HepG2 (cell line): ENCODE measurements around the gene SRCIN1. TPM values are rescaled to one million over a fixed set of nuclear protein-coding genes. Genes with fewer than 3 reads are reported as not detected.

ENCODE experiments used
- AGO1 ChIP-seq: fragments of 200-400 bp; formaldehyde crosslinking; IDR thresholded peaks from 2 replicates; pipeline ENCODE4 v1.6.1; 2017; ENCODE audit warnings: mild to moderate bottlenecking, low read depth, low read length, moderate library complexity; ENCODE audit not compliant: poor library complexity, severe bottlenecking
- BRCA1 ChIP-seq: sonication (generic); formaldehyde crosslinking; IDR thresholded peaks from 2 replicates; pipeline ENCODE4 v1.4.0; 2020; ENCODE audit warnings: missing genetic modification reagents
- CERS6 ChIP-seq: sonication (generic); formaldehyde crosslinking; IDR thresholded peaks from 2 replicates; pipeline ENCODE4 v1.5.0; 2020; ENCODE audit warnings: missing genetic modification reagents
- FOXM1 ChIP-seq: sonication (generic); formaldehyde crosslinking; IDR thresholded peaks from 2 replicates; pipeline ENCODE4 v1.5.0; 2020; ENCODE audit warnings: missing genetic modification reagents
- KMT2A ChIP-seq: sonication (generic); formaldehyde crosslinking; IDR thresholded peaks from 2 replicates; pipeline ENCODE4 v1.4.0; 2020; ENCODE audit warnings: missing genetic modification reagents
- KMT2B ChIP-seq: IDR thresholded peaks from 2 replicates; pipeline ENCODE4 v1.6.1; 2016; ENCODE audit warnings: missing genetic modification reagents, missing compliant biosample characterization
- MAZ ChIP-seq, 2 experiments: sonication (generic) in 1 of 2; formaldehyde crosslinking in 1 of 2; IDR thresholded peaks; 2 replicates each; pipeline versions ENCODE4 v1.5.0 to v1.6.1; 2012 to 2020; ENCODE audit warnings: low read depth in 2 of 2, mild to moderate bottlenecking in 2 of 2, borderline replicate concordance in 1 of 2, improper control_type of control experiment in 1 of 2, low read length in 1 of 2, missing genetic modification reagents in 1 of 2, moderate library complexity in 1 of 2
- MIER2 ChIP-seq: IDR thresholded peaks from 2 replicates; pipeline ENCODE4 v1.6.1; 2016; ENCODE audit warnings: missing biosample characterization, missing genetic modification reagents
- MXI1 ChIP-seq: IDR thresholded peaks from 3 replicates; pipeline ENCODE4 v1.6.1; 2012; ENCODE audit warnings: low read depth, low read length, inconsistent platforms, borderline replicate concordance
- PAWR ChIP-seq: sonication (generic); formaldehyde crosslinking; IDR thresholded peaks from 2 replicates; pipeline ENCODE4 v1.4.0; 2020; ENCODE audit warnings: missing genetic modification reagents, mild to moderate bottlenecking, borderline replicate concordance
- PLSCR1 ChIP-seq: sonication (generic); formaldehyde crosslinking; IDR thresholded peaks from 2 replicates; pipeline ENCODE4 v1.5.0; 2020; ENCODE audit warnings: missing genetic modification reagents, mild to moderate bottlenecking, borderline replicate concordance
- RFX5 ChIP-seq: IDR thresholded peaks from 2 replicates; pipeline ENCODE4 v1.6.1; 2011; ENCODE audit warnings: low read depth, low read length, improper control_type of control experiment
- SIX1 ChIP-seq: sonication (generic); formaldehyde crosslinking; IDR thresholded peaks from 2 replicates; pipeline ENCODE4 v1.4.0; 2020; ENCODE audit warnings: missing genetic modification reagents, borderline replicate concordance
- SNAPC4 ChIP-seq: sonication (generic); formaldehyde crosslinking; IDR thresholded peaks from 2 replicates; pipeline ENCODE4 v1.4.0; 2020; ENCODE audit warnings: mild to moderate bottlenecking, missing genetic modification reagents
- XBP1 ChIP-seq: sonication (generic); formaldehyde crosslinking; IDR thresholded peaks from 2 replicates; pipeline ENCODE4 v1.5.0; 2020; ENCODE audit warnings: missing genetic modification reagents
- ZBTB3 ChIP-seq: sonication (generic); formaldehyde crosslinking; IDR thresholded peaks from 2 replicates; pipeline ENCODE4 v1.4.0; 2020; ENCODE audit warnings: low read depth, mild to moderate bottlenecking, moderate library complexity, missing genetic modification reagents, borderline replicate concordance
- ZFP82 ChIP-seq: sonication (generic); formaldehyde crosslinking; IDR thresholded peaks from 2 replicates; pipeline ENCODE4 v1.5.1; 2020; ENCODE audit warnings: mild to moderate bottlenecking, missing genetic modification reagents, borderline replicate concordance
- ZNF121 ChIP-seq: sonication (generic); formaldehyde crosslinking; IDR thresholded peaks from 2 replicates; pipeline ENCODE4 v1.5.0; 2020; ENCODE audit warnings: mild to moderate bottlenecking, missing genetic modification reagents
- ZNF850 ChIP-seq: sonication (generic); formaldehyde crosslinking; conservative IDR thresholded peaks from 2 replicates; pipeline ENCODE4 v1.9.0; 2021; ENCODE audit warnings: mild to moderate bottlenecking, missing genetic modification reagents
- ZSCAN22 ChIP-seq: sonication (generic); formaldehyde crosslinking; IDR thresholded peaks from 2 replicates; pipeline ENCODE4 v1.4.0; 2020; ENCODE audit warnings: mild to moderate bottlenecking, missing genetic modification reagents
- polyA plus RNA-seq, 8 experiments: library from polyadenylated mRNA; depleted of rRNA in 3 of 8; stranded (reverse) in 7 of 8; unstranded in 1 of 8; fragments of >200 nt; fragmentation: Illumina TruSeq in 4 of 8; extraction: Trizol in 4 of 8; gene quantifications; 2 replicates each; pipeline versions ENCODE4 v1.2.1 to v1.2.3, GENCODE V29; 2011 to 2016; ENCODE audit warnings: low read depth in 4 of 8, missing spikeins in 1 of 8, mixed read lengths in 1 of 8; ENCODE audit not compliant: insufficient read depth in 1 of 8
- total RNA-seq, 5 experiments: library from RNA; depleted of rRNA; stranded (reverse); fragments of >200 nt; fragmentation: Illumina TruSeq; extraction: Trizol; gene quantifications; 2 replicates each; pipeline ENCODE4 v1.2.3, GENCODE V29; 2016; ENCODE audit warnings: low read depth in 1 of 5
- TF ChIP-seq, protein P1 (sequence below): IDR thresholded peaks from 2 replicates; pipeline ENCODE4 v1.6.1; 2016; ENCODE audit warnings: mild to moderate bottlenecking

SRCIN1 gene
- total and polyA plus RNA-seq, 2 of the 13 experiments (the other 11 are each of a cell fraction or from before 2014, with no cell fraction given): 1.2 to 9.6 TPM

GRCh38 chr17:38508954-38509771 is 96.6 kb downstream of the SRCIN1 start (continued):
- TF ChIP-seq SIX1 (CRISPR knock-in tag) (no peak), ZSCAN22 (CRISPR knock-in tag) (no peak), AGO1 (no peak), MIER2 (no peak), PLSCR1 (CRISPR knock-in tag) (no peak), SNAPC4 (CRISPR knock-in tag) (no peak), CERS6 (CRISPR knock-in tag) (0 out of 2 replicates have a peak, but pooled peaks have one; percentile 27), ZNF121 (CRISPR knock-in tag) (no peak), PAWR (CRISPR knock-in tag) (no peak), ZBTB3 (CRISPR knock-in tag) (no peak), ZNF850 (CRISPR knock-in tag) (no peak), MAZ (IDR thresholded peaks at IDR 0.05; ENCODE audit: borderline replicate concordance, low read depth, low read length) (no peak), MAZ (CRISPR knock-in tag; IDR thresholded peaks at IDR 0.05; ENCODE audit: low read depth) (peak; percentile 46; the same call in 1 of the 2 replicates), KMT2B (CRISPR knock-in tag) (no peak), FOXM1 (CRISPR knock-in tag) (no peak), MXI1 (0 out of 3 replicates have a peak, but pooled peaks have one; percentile 21), BRCA1 (CRISPR knock-in tag) (no peak), XBP1 (CRISPR knock-in tag) (no peak), RFX5 (no peak), KMT2A (CRISPR knock-in tag) (0 out of 2 replicates have a peak, but pooled peaks have one; percentile 31), ZFP82 (no peak)
- TF ChIP-seq, protein P1, sequence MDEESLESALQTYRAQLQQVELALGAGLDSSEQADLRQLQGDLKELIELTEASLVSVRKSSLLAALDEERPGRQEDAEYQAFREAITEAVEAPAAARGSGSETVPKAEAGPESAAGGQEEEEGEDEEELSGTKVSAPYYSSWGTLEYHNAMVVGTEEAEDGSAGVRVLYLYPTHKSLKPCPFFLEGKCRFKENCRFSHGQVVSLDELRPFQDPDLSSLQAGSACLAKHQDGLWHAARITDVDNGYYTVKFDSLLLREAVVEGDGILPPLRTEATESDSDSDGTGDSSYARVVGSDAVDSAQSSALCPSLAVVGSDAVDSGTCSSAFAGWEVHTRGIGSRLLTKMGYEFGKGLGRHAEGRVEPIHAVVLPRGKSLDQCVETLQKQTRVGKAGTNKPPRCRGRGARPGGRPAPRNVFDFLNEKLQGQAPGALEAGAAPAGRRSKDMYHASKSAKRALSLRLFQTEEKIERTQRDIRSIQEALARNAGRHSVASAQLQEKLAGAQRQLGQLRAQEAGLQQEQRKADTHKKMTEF: no peak
